Brain microvascular endothelial cell (primary cell): ENCODE data around the gene MAGI3.

Experiments used
- DNase-seq: peaks from one replicate; pipeline ENCODE4 v3.0.0-alpha.2; 2020
- H3K27ac ChIP-seq: fragments of 250-450 bp; sonication (Bioruptor Pico); 2 replicates; pipeline ENCODE4 v1.5.1; 2020; ENCODE audit warnings: mild to moderate bottlenecking, moderate library complexity
- H3K27me3 ChIP-seq: fragments of 250-450 bp; sonication (Bioruptor Pico); replicated peaks from 2 replicates; pipeline ENCODE4 v1.5.1; 2020; ENCODE audit warnings: mild to moderate bottlenecking
- H3K36me3 ChIP-seq: fragments of 250-450 bp; sonication (Bioruptor Pico); replicated peaks from 2 replicates; pipeline ENCODE4 v1.5.1; 2020; ENCODE audit warnings: mild to moderate bottlenecking
- H3K4me3 ChIP-seq: 2 replicates; pipeline ENCODE4 v1.5.1; 2011; ENCODE audit warnings: low read depth, mild to moderate bottlenecking, control low read depth, low read length, moderate library complexity
- CTCF ChIP-seq: IDR thresholded peaks from 2 replicates; pipeline ENCODE4 v1.5.1; 2011; ENCODE audit warnings: low read depth, mild to moderate bottlenecking, moderate library complexity, low read length, control low read depth, inconsistent platforms; ENCODE audit errors: missing control alignments
- in situ Hi-C: cut with HindIII; loops from 2 replicates; pipeline ENCODE4 v1.10.0; 2017; ENCODE audit warnings: low sequenced_read_pairs, low pct_ligation_motif_present

The MAGI3 gene

DNA sequence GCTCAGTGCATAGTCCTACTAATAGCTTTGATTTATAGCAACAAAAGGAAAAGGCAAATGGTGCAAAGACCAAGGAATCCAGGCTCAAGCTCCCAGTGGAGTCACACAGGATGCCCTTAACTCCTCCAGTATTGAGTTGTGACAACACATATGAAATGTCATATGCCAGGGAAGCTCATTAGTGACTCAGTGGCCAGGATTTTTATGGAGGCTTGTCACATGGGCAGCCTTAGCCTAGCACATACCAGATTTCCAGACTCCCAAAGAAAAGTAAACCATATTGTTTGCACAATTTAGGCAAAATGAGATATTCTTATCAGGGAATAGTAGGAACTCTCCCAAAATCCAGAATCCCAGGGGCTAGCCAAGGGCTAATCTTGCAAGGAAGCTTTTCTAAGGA, 129.2 kb downstream of the MAGI3 start:
- in situ Hi-C loops, result no loop called here
- H3K36me3 ChIP-seq, result no peaks in the 10 kb centered on the region

DNA sequence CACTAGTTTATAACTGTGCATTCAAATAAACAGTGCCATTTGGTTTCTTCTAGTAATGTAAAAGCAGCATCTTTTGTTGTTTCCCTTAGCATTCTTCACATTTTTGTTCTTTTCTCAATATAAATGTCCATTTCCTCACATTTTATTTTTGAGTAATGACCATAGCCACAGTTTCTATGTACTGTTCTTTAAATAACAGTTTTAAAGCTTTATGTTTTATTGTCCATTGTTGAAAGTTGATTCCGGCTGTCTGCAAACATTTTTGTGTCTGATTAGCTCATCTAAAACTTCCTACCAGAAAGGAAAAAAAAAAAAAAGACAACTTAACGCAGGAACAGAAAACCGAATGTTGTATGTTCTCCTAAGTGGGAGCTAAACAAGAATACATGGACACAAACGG, 139.7 kb downstream of the MAGI3 start:
- Histone ChIP-seq H3K27ac (no peak overlapping the region), H3K27me3 (no peaks in the 10 kb centered on the region), H3K4me3 (no peak overlapping the region), H3K36me3 (no peaks in the 10 kb centered on the region)
- no peak for DNase-seq
- no peak for TF ChIP-seq CTCF
- in situ Hi-C loops, result no loop called here

More for the DNA sequence above, 129.2 kb downstream of the MAGI3 start:
- peak; percentile 34 for DNase-seq
- TF ChIP-seq CTCF, result no peak
- Histone ChIP-seq H3K4me3 (no peak overlapping the region), H3K27me3 (no peaks in the 10 kb centered on the region), H3K27ac (no peak overlapping the region)

- Histone ChIP-seq H3K4me3 (no peak overlapping the region), H3K36me3 (no peaks in the 10 kb centered on the region), H3K27me3 (no peaks in the 10 kb centered on the region), H3K27ac (no peak overlapping the region)
- in situ Hi-C loops, result no loop called here
- DNase-seq, result no peak
- TF ChIP-seq CTCF, result no peak
Observed at GRCh38 chr1:113531321-113531720, 141.0 kb downstream of the MAGI3 start.

- DNase-seq, result no peak
- Histone ChIP-seq H3K4me3 (no peak overlapping the region), H3K36me3 (no peaks in the 10 kb centered on the region), H3K27me3 (no peaks in the 10 kb centered on the region), H3K27ac (no peak overlapping the region)
- in situ Hi-C loops, result no loop called here
- TF ChIP-seq CTCF, result no peak
Observed at GRCh38 chr1:113533061-113533460, 142.7 kb downstream of the MAGI3 start.

DNA sequence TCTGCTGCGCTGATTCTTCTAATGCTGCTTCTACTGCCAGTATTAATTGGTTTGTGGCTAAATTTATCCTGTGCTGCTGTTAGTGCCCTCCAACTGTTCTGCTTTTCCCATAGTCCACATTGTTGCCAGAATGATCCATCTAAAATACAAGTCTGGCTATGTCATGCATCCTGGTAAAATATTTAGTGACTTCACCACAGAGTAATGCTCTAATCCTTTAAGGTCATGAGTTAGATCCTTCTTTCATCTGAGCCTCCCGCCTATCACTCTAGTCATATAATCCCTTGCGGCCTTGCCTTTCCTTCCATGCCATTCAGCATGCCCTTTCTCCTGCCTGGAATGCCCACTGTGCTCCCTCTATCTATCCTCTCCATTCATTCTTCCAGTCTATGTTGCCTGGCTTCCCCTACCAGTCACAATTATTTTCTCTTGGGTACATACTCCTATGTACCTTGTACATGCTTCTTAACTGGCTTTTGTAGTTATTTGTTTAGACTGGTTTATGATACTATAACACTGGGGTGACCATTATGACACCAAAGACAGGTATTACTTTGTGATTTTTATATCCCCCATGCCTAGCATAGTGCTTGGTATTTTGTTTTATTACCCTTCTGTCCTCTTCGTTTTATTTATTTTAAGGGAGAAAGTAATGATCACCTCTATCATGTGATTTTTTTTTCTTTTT, 144.0 kb downstream of the MAGI3 start:
- no peaks in the 10 kb centered on the region for H3K27me3 ChIP-seq
- peak; percentile 56 for DNase-seq
- no peaks in the 10 kb centered on the region for H3K36me3 ChIP-seq
- no peak overlapping the region for H3K4me3 ChIP-seq
- TF ChIP-seq CTCF, result no peak
- peak overlapping the region; percentile 30 for H3K27ac ChIP-seq
- in situ Hi-C loops, result no loop called here

DNA sequence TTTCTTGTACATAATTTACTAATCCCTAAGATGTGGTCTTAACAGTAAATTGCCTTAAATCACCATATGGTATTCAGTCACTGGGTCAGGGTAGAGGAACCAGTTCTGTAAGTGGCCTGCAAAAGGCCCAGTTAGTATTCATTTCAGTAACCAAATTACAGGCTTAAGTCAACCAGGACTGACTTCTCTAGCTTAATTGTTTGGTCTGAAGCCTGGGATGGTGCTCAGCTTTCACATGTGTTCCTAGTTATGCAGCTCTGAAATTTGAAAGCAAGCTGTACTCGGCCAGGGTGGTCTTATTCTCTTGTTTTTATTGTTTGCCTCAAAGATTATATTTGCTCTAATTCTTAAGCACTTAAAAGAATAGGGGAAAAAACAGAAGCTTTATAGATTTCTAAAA, 144.6 kb downstream of the MAGI3 start:
- no peak overlapping the region for H3K27ac ChIP-seq
- in situ Hi-C loops, result no loop called here
- no peak overlapping the region for H3K4me3 ChIP-seq
- H3K36me3 ChIP-seq, result no peaks in the 10 kb centered on the region
- H3K27me3 ChIP-seq, result no peaks in the 10 kb centered on the region
- DNase-seq, result no peak
- no peak for TF ChIP-seq CTCF
